ENCODE results near the gene PIGC. TPM values are rescaled to one million over a fixed set of nuclear protein-coding genes. Genes with fewer than 3 reads are reported as not detected.

Gene PIGC
- total RNA-seq, 4 donors from 2014 or later = 8.2 to 83.3 (median 31.3) TPM

DNA sequence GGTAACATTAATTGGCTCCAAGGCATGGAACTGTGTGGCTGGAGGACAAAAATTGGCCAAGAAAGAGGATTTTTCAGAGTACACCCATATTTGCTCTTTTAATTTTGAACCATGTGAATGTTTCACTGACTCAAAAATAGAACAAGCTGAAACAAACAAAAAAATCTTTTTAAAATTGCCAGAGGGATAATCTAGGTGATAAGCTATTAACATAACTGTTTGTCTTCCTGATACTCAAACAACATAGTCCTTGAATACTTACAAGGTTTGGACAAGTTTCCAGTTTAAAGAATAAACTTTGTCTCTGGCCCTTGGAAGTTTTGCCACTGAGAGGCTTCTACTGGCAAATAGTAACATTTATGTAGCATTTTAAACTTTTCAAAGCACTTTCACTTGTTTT is 30.0 kb upstream of the PIGC start:
- no peak for DNase-seq
- Histone ChIP-seq H3K27me3 (no peaks in the 10 kb centered on the region), H3K27ac (no peak overlapping the region), H3K36me3 (no peaks in the 10 kb centered on the region), H3K4me3 (no peak overlapping the region), H3K4me1 (no peaks in the 10 kb centered on the region), H3K9me3 (no peaks in the 10 kb centered on the region)
- intact Hi-C loops (cut with DNase I; ENCODE audit: low total_unique reads) = no loop called here
- TF ChIP-seq POLR2A (IDR thresholded peaks at IDR 0.05) (no peak), CTCF (IDR thresholded peaks at IDR 0.05) (no peak)

DNA sequence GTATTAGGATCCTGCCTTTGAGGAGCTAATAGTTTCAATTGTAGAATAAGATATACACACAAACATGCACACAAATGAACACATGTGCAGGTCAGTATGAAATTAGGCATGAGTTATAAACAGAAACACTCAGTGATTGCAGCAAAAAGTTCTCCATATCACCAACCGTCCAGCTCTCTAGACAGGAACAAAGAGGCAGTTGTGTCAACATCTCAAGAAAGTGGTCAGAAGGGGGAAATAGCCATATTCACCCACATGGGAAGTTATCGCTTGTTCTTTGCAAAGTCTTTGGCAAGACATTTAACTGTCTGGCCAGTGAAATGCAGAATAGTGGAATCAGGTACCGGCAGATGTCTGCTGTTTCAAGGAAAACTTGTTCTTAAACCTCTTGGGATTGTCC is 29.4 kb upstream of the PIGC start:
- DNase-seq = no peak
- Histone ChIP-seq H3K9me3 (no peaks in the 10 kb centered on the region), H3K27me3 (no peaks in the 10 kb centered on the region), H3K4me1 (no peaks in the 10 kb centered on the region), H3K27ac (no peak overlapping the region), H3K36me3 (no peaks in the 10 kb centered on the region), H3K4me3 (no peak overlapping the region)
- TF ChIP-seq CTCF (IDR thresholded peaks at IDR 0.05) (no peak), POLR2A (IDR thresholded peaks at IDR 0.05) (no peak)
- intact Hi-C loops (cut with DNase I; ENCODE audit: low total_unique reads) = no loop called here

DNA sequence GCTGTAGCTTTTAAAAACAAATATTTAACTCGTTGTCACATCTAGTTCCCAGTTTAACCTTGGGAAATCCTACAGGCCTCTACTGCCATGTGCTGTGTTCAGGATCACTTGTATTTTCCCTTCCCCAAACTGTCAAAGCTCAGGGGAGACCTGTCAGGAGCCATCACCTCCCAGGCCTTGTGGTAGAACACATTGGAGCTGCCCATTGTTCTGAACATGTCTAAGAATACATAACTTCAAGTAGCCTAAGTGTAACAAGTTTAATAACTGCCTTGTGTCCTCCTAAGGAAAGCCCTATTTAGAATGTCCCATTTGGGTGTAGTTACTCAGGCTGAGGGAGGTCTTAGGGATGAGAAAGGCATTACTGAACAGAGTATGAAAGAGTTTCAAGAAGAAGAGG is 28.6 kb upstream of the PIGC start:
- H3K4me3 ChIP-seq = no peak overlapping the region
- TF ChIP-seq POLR2A (IDR thresholded peaks at IDR 0.05) = no peak
- H3K27ac ChIP-seq = no peak overlapping the region
- no peaks in the 10 kb centered on the region for H3K9me3 ChIP-seq
- intact Hi-C loops (cut with DNase I; ENCODE audit: low total_unique reads) = no loop called here
- H3K36me3 ChIP-seq = no peaks in the 10 kb centered on the region
- no peak for DNase-seq
- no peaks in the 10 kb centered on the region for H3K27me3 ChIP-seq
- no peaks in the 10 kb centered on the region for H3K4me1 ChIP-seq

DNA sequence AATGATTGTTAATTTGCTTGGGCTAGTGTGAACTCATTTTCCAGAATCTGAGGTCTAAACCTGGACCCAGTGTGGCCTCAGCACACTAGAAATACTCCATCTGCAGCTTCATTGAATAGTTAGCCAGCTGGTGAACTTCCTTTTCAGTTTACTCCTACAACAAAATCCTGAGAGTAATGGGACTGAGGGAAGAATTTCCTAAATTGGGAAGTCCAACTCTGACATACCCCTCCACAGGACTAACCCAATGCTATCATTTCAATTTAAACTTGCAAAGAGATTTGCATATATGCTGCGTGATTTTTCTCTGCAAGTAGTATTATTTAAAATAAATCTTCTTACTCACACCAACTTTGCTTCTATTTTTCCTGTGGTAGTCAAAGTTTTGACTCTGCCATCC is 27.8 kb upstream of the PIGC start:
- no peaks in the 10 kb centered on the region for H3K4me1 ChIP-seq
- intact Hi-C loops (cut with DNase I; ENCODE audit: low total_unique reads) = no loop called here
- H3K9me3 ChIP-seq = no peaks in the 10 kb centered on the region
- no peaks in the 10 kb centered on the region for H3K27me3 ChIP-seq
- no peak overlapping the region for H3K4me3 ChIP-seq
- no peaks in the 10 kb centered on the region for H3K36me3 ChIP-seq
- TF ChIP-seq POLR2A (IDR thresholded peaks at IDR 0.05) (no peak), CTCF (IDR thresholded peaks at IDR 0.05) (no peak)
- no peak for DNase-seq
- H3K27ac ChIP-seq = no peak overlapping the region

DNA sequence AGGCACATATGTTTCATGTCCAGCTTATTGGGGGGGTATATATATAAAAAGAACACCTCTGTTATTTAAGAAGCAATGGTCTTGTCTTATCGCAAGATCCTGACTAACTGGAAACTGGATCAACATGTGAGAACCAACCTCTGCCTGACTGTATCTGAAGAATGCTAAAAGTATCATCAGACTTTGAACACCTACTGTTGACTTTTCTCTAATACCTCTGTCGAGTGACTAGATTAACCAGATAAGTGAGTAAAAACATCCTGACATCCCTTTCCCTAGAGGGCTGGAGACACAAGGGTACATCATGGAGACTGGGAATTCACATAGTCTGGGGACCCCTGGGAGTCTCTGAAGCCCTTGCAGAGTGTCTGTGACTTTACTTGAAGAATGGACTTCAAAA is 26.3 kb upstream of the PIGC start:
- no peaks in the 10 kb centered on the region for H3K36me3 ChIP-seq
- no peaks in the 10 kb centered on the region for H3K4me1 ChIP-seq
- no peak for DNase-seq
- H3K27me3 ChIP-seq = no peaks in the 10 kb centered on the region
- intact Hi-C loops (cut with DNase I; ENCODE audit: low total_unique reads) = no loop called here
- H3K9me3 ChIP-seq = no peaks in the 10 kb centered on the region
- H3K27ac ChIP-seq = no peak overlapping the region
- no peak for TF ChIP-seq POLR2A (IDR thresholded peaks at IDR 0.05)
- no peak for TF ChIP-seq CTCF (IDR thresholded peaks at IDR 0.05)
- no peak overlapping the region for H3K4me3 ChIP-seq

- H3K9me3 ChIP-seq = no peaks in the 10 kb centered on the region
- no peak for DNase-seq
- H3K4me3 ChIP-seq = no peak overlapping the region
- H3K27ac ChIP-seq = no peak overlapping the region
- H3K4me1 ChIP-seq = no peaks in the 10 kb centered on the region
- H3K27me3 ChIP-seq = no peaks in the 10 kb centered on the region
- TF ChIP-seq CTCF (IDR thresholded peaks at IDR 0.05) = no peak
- no peak for TF ChIP-seq POLR2A (IDR thresholded peaks at IDR 0.05)
- no peaks in the 10 kb centered on the region for H3K36me3 ChIP-seq
- intact Hi-C loops (cut with DNase I; ENCODE audit: low total_unique reads) = no loop called here
Measured at GRCh38 chr1:172469717-172470116, 25.8 kb upstream of the PIGC start.

All from uterus (tissue), 4 donors.